ENCODE data around the gene NEU1.

Gene NEU1

DNA sequence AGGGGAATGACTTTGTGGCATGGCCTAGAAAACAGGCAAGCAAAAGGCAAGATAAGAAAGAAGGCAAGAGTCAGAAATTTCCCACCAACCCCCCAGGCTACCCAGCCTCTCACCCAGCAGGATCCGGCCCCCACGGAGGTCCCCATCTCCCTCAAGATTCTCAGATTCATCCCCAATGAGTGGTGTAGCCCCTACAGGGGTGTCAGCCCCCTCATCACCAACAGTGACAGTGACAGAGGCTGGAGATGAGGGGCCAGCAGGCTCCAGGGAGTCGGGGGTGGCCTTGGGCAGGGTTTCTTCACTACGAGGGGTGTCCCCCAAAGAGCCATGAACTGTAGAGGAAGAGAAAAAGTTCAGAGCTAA, 33.9 kb upstream of the NEU1 start:
- DNase-seq (ENCODE audit: low read depth), result no peak

- no peak for DNase-seq (ENCODE audit: low read depth)
These were observed 30.2 kb upstream of the NEU1 start for GRCh38 chr6:31892821-31893220.

GRCh38 chr6:31889331-31889972, 26.8 kb upstream of the NEU1 start:
- DNase-seq (ENCODE audit: low read depth), result no peak

- DNase-seq (ENCODE audit: low read depth), result no peak
These were observed 25.9 kb upstream of the NEU1 start for GRCh38 chr6:31888276-31889258.

GRCh38 chr6:31887173-31888007, 24.8 kb upstream of the NEU1 start:
- no peak for DNase-seq (ENCODE audit: low read depth)

DNA sequence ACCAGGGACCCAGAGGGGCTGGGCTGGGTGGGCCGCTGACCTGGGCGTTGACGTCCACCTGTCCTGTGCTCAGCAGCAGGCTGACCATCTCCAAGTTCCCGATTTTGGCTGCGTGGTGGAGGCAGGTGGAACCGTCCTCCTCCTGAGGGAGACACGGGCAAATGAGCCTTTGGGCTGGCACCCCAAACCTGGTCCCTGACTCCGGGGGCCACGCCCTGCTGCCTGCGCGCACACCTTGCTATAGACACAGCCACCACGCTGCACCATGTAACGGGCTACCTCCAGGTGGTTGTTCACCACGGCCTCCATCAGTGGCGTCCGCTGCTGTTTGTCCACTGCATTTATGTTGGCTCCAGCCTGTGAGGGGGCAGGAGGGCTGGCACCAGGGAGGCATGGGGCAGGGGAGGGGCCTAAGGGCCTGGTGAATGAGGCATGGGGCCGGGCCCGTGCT, 23.9 kb upstream of the NEU1 start:
- DNase-seq (ENCODE audit: low read depth), result no peak

GRCh38 chr6:31884528-31885035, 22.0 kb upstream of the NEU1 start:
- no peak for DNase-seq (ENCODE audit: low read depth)

DNA sequence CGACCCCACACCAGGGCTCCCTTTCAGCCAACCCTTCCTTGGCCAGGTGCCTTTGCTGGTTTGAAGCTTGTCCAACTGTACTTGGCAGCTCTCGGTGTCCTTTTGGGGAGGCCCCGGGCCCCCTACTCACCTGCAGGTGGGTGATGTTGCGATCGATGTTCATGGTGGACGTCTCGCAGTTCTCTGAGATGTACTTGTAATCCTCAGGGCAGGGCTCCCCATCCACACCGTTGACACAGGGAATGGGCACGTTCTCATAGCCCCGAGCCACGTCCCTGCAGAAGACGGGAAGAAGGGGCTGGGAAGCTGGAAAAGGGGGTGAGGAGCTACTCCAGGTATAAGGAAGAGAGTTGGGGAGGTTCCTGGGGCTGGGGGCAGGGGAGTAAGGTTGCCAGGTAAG, 21.1 kb upstream of the NEU1 start:
- DNase-seq (ENCODE audit: low read depth), result no peak

GRCh38 chr6:31882344-31882743, 19.7 kb upstream of the NEU1 start:
- DNase-seq (ENCODE audit: low read depth), result no peak

GRCh38 chr6:31881136-31881859, 18.7 kb upstream of the NEU1 start:
- no peak for DNase-seq (ENCODE audit: low read depth)

DNA sequence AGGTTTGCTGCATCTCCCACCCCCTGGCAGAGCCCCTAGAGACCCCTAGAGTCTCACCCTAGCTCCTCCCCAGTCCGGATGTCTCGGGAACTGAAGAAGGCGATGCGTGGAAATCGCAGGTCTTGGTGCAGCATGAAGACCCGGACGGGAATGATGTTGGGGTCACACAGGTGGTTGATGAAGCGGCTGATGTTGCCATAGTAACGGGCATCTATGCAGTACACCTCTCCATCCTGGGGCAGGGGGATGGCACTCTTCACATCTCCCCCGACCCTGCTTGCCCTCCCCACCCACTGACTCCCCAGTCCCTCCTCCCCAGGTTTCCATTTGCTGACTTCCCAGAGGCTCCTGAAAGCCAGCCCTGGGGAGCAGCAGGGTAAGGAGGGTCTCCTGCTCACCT, 18.0 kb upstream of the NEU1 start:
- DNase-seq (ENCODE audit: low read depth), result no peak

DNA sequence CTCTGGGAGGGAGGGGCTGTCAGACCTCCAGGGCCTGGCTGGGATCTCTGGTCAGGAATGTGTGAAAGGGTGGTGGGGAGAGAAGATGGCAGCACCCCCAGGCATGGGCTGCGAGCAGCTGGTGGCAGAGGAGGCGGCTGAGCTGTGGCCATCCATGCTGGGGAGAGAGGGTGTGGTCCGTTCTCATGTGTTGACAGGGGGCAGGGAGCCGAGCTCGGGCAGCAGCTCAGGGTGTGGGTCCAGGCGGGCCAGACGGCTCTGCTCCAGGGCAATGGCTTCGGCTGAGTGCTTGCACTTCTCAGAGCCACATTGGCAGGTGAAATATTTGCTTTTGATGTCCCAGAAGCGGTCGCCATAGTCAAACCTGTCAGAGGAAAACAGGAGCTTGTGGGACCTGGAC, 17.3 kb upstream of the NEU1 start:
- DNase-seq (ENCODE audit: low read depth), result no peak

- DNase-seq (ENCODE audit: low read depth), result no peak
These were observed 16.5 kb upstream of the NEU1 start for GRCh38 chr6:31879143-31879542.

GRCh38 chr6:31878726-31879125, 16.1 kb upstream of the NEU1 start, which contains the start of gene SLC44A4:
TSS of gene SLC44A4 (minus strand) at chr6:31878997. CDS start at chr6:31878980, 17 bp downstream.
- no peak for DNase-seq (ENCODE audit: low read depth)

- no peak for DNase-seq (ENCODE audit: low read depth)
These were observed 15.6 kb upstream of the NEU1 start for GRCh38 chr6:31878222-31878621.

DNA sequence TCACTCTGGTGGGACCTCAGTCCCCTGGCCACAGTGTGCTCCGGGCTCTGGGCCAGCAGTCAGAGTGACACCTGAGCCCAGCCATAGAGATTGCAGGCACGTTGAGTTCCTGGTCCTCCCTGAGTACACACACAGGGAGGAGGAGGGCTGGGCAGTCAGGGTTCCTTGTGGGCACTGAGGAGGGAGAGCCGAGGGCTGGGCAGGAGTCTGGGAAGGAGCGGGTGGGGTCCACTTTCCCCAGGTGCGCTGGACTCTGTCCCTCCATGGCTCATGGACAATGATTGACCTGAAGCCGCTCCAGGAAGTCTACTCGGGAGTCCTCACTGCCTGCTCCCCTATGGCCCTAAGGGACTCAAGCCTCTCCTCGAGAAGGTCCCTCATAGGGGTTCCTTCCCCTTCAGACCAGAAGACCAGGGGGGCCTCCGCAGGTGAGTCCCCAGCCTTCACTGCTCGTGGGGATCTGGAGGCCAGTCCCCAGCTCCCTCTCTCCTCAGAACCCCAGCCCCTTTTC, 15.1 kb upstream of the NEU1 start:
- no peak for DNase-seq (ENCODE audit: low read depth)

DNA sequence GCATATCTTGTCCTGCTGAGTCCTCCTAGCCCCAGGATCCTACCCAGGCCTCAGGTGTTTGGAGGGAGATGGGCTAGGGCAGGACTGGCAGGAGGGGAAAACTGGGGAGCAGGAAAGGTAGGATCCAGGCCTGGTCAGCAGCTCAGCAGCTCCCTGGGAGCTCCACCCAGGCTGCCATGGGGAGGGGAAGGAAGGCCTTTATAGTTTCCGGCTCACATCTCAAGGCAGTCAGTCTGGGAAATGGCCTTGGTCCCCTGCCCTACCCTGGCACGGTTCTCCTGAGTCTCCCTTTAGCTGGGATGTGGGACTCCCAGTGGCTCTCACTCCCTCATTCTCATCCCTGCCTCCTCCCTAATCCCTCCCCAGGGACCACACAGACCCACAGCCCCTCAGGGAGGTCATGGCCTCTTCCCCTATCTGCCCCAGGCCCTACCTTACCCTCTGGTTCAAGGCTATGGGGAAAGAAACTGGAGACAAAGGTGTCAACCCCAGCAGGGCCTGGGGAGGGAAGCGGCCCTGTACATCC, 14.6 kb upstream of the NEU1 start:
- no peak for DNase-seq (ENCODE audit: low read depth)

- no peak for DNase-seq (ENCODE audit: low read depth)
These were observed 13.7 kb upstream of the NEU1 start for GRCh38 chr6:31876357-31876756.

- no peak for DNase-seq (ENCODE audit: low read depth)
These were observed 13.3 kb upstream of the NEU1 start for GRCh38 chr6:31875877-31876276.

- DNase-seq (ENCODE audit: low read depth), result no peak
These were observed 12.4 kb upstream of the NEU1 start for GRCh38 chr6:31874836-31875572.
